Brain microvascular endothelial cell (primary cell): ENCODE results near the gene HMSD.

Source experiments
- DNase-seq: peaks from one replicate; pipeline ENCODE4 v3.0.0-alpha.2; 2020
- H3K27ac ChIP-seq: fragments of 250-450 bp; sonication (Bioruptor Pico); 2 replicates; pipeline ENCODE4 v1.5.1; 2020; ENCODE audit warnings: mild to moderate bottlenecking, moderate library complexity
- H3K27me3 ChIP-seq: fragments of 250-450 bp; sonication (Bioruptor Pico); replicated peaks from 2 replicates; pipeline ENCODE4 v1.5.1; 2020; ENCODE audit warnings: mild to moderate bottlenecking
- H3K36me3 ChIP-seq: fragments of 250-450 bp; sonication (Bioruptor Pico); replicated peaks from 2 replicates; pipeline ENCODE4 v1.5.1; 2020; ENCODE audit warnings: mild to moderate bottlenecking
- H3K4me3 ChIP-seq: 2 replicates; pipeline ENCODE4 v1.5.1; 2011; ENCODE audit warnings: low read depth, mild to moderate bottlenecking, control low read depth, low read length, moderate library complexity
- in situ Hi-C: cut with HindIII; loops from 2 replicates; pipeline ENCODE4 v1.10.0; 2017; ENCODE audit warnings: low sequenced_read_pairs, low pct_ligation_motif_present
- TF ChIP-seq, protein P1 (sequence below): IDR thresholded peaks from 2 replicates; pipeline ENCODE4 v1.5.1; 2011; ENCODE audit warnings: low read depth, mild to moderate bottlenecking, moderate library complexity, low read length, control low read depth, inconsistent platforms; ENCODE audit errors: missing control alignments

HMSD gene

DNA sequence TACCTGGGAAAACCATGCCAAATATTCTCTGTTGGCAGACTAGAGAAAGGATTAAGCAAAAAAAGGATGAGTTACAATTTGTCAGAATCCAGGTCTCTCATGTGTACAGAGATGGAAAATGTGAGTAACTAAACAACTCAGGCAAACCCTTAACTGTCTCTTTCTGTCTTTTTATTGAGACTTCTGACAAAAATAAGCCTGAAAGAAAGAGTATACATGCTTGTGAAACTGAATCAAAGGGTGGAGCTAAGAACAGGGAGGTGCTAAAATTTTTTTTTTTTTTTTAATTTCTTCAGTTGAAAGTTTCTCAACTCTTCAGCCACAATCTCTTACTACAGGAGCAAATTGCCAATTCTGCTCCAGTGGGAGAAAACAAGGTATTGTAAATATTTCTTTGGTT, 41.4 kb upstream of the HMSD start, which contains the start of gene SERPINB10:
SERPINB10 (plus strand) TSS at position 295 of the 400 bp plus-strand sequence. CDS start 7,553 bp downstream, outside the sequence.
- in situ Hi-C loops, result no loop called here
- H3K4me3 ChIP-seq, result no peak within 1 kb of the TSS

GRCh38 chr18:63908858-63909257, 40.2 kb upstream of the HMSD start:
- TF ChIP-seq, protein P1, sequence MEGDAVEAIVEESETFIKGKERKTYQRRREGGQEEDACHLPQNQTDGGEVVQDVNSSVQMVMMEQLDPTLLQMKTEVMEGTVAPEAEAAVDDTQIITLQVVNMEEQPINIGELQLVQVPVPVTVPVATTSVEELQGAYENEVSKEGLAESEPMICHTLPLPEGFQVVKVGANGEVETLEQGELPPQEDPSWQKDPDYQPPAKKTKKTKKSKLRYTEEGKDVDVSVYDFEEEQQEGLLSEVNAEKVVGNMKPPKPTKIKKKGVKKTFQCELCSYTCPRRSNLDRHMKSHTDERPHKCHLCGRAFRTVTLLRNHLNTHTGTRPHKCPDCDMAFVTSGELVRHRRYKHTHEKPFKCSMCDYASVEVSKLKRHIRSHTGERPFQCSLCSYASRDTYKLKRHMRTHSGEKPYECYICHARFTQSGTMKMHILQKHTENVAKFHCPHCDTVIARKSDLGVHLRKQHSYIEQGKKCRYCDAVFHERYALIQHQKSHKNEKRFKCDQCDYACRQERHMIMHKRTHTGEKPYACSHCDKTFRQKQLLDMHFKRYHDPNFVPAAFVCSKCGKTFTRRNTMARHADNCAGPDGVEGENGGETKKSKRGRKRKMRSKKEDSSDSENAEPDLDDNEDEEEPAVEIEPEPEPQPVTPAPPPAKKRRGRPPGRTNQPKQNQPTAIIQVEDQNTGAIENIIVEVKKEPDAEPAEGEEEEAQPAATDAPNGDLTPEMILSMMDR, result no peak
- H3K27me3 ChIP-seq, result no peaks in the 10 kb centered on the region
- H3K4me3 ChIP-seq, result no peak overlapping the region
- H3K36me3 ChIP-seq, result no peaks in the 10 kb centered on the region
- in situ Hi-C loops, result no loop called here
- no peak for DNase-seq
- H3K27ac ChIP-seq, result no peak overlapping the region

More for the DNA sequence above, 41.4 kb upstream of the HMSD start, which contains the start of gene SERPINB10:
- TF ChIP-seq, protein P1, result no peak
- H3K27ac ChIP-seq, result no peak within 1 kb of the TSS
- no peaks in the 10 kb centered on the region for H3K27me3 ChIP-seq
- DNase-seq, result no peak
- no peaks in the 10 kb centered on the region for H3K36me3 ChIP-seq

GRCh38 chr18:63909870-63910269, 39.2 kb upstream of the HMSD start:
- DNase-seq, result no peak
- Histone ChIP-seq H3K36me3 (no peaks in the 10 kb centered on the region), H3K4me3 (no peak overlapping the region), H3K27ac (no peak overlapping the region), H3K27me3 (no peaks in the 10 kb centered on the region)
- TF ChIP-seq, protein P1, result no peak
- in situ Hi-C loops, result no loop called here

GRCh38 chr18:63917817-63918216, 31.3 kb upstream of the HMSD start:
- TF ChIP-seq, protein P1, result no peak
- H3K4me3 ChIP-seq, result no peak overlapping the region
- in situ Hi-C loops, result no loop called here
- no peaks in the 10 kb centered on the region for H3K36me3 ChIP-seq
- DNase-seq, result no peak
- no peaks in the 10 kb centered on the region for H3K27me3 ChIP-seq
- H3K27ac ChIP-seq, result no peak overlapping the region

DNA sequence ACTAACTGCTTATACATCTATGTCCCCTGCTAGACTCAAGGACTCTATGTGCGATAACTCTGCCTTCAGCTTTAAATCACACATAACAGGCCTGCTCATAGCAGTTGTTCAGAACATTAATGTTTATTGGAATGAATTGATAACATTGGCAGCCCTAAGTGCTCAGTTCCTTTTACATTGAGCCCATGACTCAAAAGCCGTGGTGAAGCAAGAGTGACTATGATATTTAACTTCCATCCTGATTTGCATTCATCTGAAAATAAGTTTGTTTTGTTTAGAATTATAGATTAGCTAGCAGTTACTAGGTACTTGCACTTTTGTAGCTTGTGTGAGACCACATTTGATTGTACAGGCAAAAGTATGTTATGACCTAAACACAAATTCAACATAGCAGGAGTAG, 27.1 kb upstream of the HMSD start:
- in situ Hi-C loops, result no loop called here
- no peak overlapping the region for H3K27ac ChIP-seq

More for the DNA sequence above, 27.1 kb upstream of the HMSD start:
- TF ChIP-seq, protein P1, result no peak
- Histone ChIP-seq H3K27me3 (no peaks in the 10 kb centered on the region), H3K4me3 (no peak overlapping the region), H3K36me3 (no peaks in the 10 kb centered on the region)
- no peak for DNase-seq
